ENCODE data around the gene PPIE.

DNA sequence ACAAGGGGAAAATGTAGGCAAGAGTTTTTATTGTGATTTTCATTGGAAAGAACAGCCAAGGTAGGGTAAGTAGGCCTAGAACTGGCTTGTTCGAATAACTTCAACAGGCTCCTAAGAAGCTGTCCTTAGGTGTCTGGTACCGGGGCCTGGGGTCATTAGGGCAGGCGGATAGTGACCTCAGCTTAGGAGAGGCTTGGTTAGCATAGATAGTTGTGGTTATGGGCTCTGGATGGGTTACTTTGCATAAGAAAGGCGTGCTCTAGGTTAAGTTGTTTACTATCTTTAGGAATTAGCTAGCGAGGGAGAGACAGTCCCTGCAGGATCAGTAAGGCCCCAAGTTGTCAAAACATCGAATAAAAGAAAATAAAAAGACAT, 26.7 kb upstream of the PPIE start:
- TF ChIP-seq EZH2 (IDR thresholded peaks at IDR 0.05; ENCODE audit: borderline replicate concordance, insufficient read depth, low read depth, low read length, poor library complexity, severe bottlenecking) (no peak), CTCF (IDR thresholded peaks at IDR 0.05) (no peak)

All from B cell (primary cell).